ENCODE data around the gene IL20RB. TPM values are rescaled to one million over a fixed set of nuclear protein-coding genes. Genes with fewer than 3 reads are reported as not detected.

The IL20RB gene
- total and polyA plus RNA-seq, 2 donors from 2014 or later, result 0.79 TPM; not detected in 1

DNA sequence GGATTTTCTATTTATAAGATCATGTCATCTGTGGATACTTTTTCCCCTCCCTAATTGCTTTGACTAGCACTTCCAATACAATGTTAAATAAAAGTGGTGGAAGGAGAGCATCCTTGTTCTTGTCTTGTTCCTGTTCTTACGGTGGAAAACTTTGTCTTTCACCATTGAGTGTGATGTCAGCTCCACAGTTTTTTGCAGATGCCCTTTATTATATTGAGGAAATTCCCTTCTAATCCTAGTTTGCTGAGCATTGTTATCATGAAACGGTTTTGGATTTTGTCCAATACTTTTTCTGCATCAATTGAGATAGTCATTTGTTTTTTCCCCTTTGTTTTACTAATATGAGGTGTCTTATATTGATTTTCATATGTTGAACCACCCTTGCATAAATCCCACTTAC lies 19.9 kb upstream of the IL20RB start:
- Histone ChIP-seq H3K36me3 (ENCODE audit: control insufficient read depth in 2 of 3, insufficient read depth in 3 of 3, low read length in 3 of 3) (no peaks in the 10 kb centered on the region), H3K27me3 (ENCODE audit: control insufficient read depth, insufficient read depth, low read length) (no peaks in the 10 kb centered on the region), H3K9ac (ENCODE audit: low read length in 3 of 3) (no peak overlapping the region), H3K4me3 (ENCODE audit: low read length in 3 of 3) (no peak overlapping the region), H3K27ac (ENCODE audit: low read depth in 2 of 2, low read length in 2 of 2) (no peak overlapping the region), H3K4me1 (ENCODE audit: control insufficient read depth in 2 of 3, insufficient read depth in 2 of 3, low read depth in 1 of 3, low read length in 3 of 3) (no peaks in the 10 kb centered on the region), H3K9me3 (ENCODE audit: control insufficient read depth in 2 of 3, insufficient read depth in 1 of 3, low read length in 3 of 3) (peaks cover 0 to 5% (median 0%) of the 10 kb centered on the region in 3 donors)
- FAIRE-seq (no peak), DNase-seq (no peak)
- TF ChIP-seq CTCF (IDR thresholded peaks at IDR 0.05; ENCODE audit: borderline replicate concordance, extremely low read depth, insufficient read depth), result no peak
- intact Hi-C loops (cut with DNase I), result no loop called here

DNA sequence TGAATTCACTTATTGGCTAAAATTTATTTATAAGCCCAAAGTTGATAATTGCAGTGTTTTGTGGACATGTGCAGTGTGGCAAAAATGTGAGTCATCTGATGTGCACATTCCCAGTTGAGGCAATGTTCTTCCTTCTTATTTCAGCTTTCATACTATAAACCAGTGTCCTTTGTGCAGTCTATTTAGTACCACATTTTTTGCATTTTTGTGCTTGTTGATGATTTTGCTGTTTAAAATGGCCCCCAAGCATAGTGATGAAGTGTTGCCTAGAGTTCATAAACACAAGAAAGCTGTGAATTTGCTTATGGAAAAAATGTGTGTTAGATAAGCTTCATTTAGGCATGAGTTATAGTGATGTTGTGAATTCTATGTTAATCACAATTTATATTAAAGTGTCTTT lies 19.4 kb upstream of the IL20RB start:
- DNase-seq, result no peak
- Histone ChIP-seq H3K9ac (ENCODE audit: low read length in 3 of 3) (no peak overlapping the region), H3K9me3 (ENCODE audit: control insufficient read depth in 2 of 3, insufficient read depth in 1 of 3, low read length in 3 of 3) (peaks cover 0 to 5% (median 0%) of the 10 kb centered on the region in 3 donors), H3K27me3 (ENCODE audit: control insufficient read depth, insufficient read depth, low read length) (no peaks in the 10 kb centered on the region), H3K4me3 (ENCODE audit: low read length in 3 of 3) (no peak overlapping the region), H3K36me3 (ENCODE audit: control insufficient read depth in 2 of 3, insufficient read depth in 3 of 3, low read length in 3 of 3) (no peaks in the 10 kb centered on the region), H3K4me1 (ENCODE audit: control insufficient read depth in 2 of 3, insufficient read depth in 2 of 3, low read depth in 1 of 3, low read length in 3 of 3) (no peaks in the 10 kb centered on the region), H3K27ac (ENCODE audit: low read depth in 2 of 2, low read length in 2 of 2) (no peak overlapping the region)
- no peak for TF ChIP-seq CTCF (IDR thresholded peaks at IDR 0.05; ENCODE audit: borderline replicate concordance, extremely low read depth, insufficient read depth)
- intact Hi-C loops (cut with DNase I), result no loop called here
- no peak for FAIRE-seq

- FAIRE-seq, result no peak
- peaks cover 0 to 5% (median 0%) of the 10 kb centered on the region in 3 donors for H3K9me3 ChIP-seq (ENCODE audit: control insufficient read depth in 2 of 3, insufficient read depth in 1 of 3, low read length in 3 of 3)
Measured at GRCh38 chr3:136939489-136939888, 18.3 kb upstream of the IL20RB start.

More at GRCh38 chr3:136939489-136939888, 18.3 kb upstream of the IL20RB start:
- Histone ChIP-seq H3K4me1 (ENCODE audit: control insufficient read depth in 2 of 3, insufficient read depth in 2 of 3, low read depth in 1 of 3, low read length in 3 of 3) (no peaks in the 10 kb centered on the region), H3K27me3 (ENCODE audit: control insufficient read depth, insufficient read depth, low read length) (no peaks in the 10 kb centered on the region), H3K36me3 (ENCODE audit: control insufficient read depth in 2 of 3, insufficient read depth in 3 of 3, low read length in 3 of 3) (no peaks in the 10 kb centered on the region), H3K9ac (ENCODE audit: low read length in 3 of 3) (no peak overlapping the region), H3K27ac (ENCODE audit: low read depth in 2 of 2, low read length in 2 of 2) (no peak overlapping the region), H3K4me3 (ENCODE audit: low read length in 3 of 3) (no peak overlapping the region)
- intact Hi-C loops (cut with DNase I), result no loop called here
- DNase-seq, result no peak
- TF ChIP-seq CTCF (IDR thresholded peaks at IDR 0.05; ENCODE audit: borderline replicate concordance, extremely low read depth, insufficient read depth), result no peak
